SK-N-SH (cell line): Measurements from ENCODE around the gene BMAL1.

Experiments
- CTCF ChIP-seq: fragments of 200-600 bp; sonication (generic); IDR thresholded peaks from 2 replicates; pipeline ENCODE4 v1.6.1; 2017; ENCODE audit warnings: antibody characterized with exemption, mild to moderate bottlenecking, moderate library complexity
- EZH2phosphoT487 ChIP-seq: fragments of 200-600 bp; sonication (generic); IDR thresholded peaks from 2 replicates; pipeline ENCODE4 v1.6.1; 2017; ENCODE audit warnings: low read depth, mixed run types, mild to moderate bottlenecking, antibody characterized with exemption, moderate library complexity, borderline replicate concordance
- GABPA ChIP-seq: IDR thresholded peaks from 2 replicates; pipeline ENCODE4 v1.4.0; 2012; ENCODE audit warnings: low read depth, mild to moderate bottlenecking
- RCOR1 ChIP-seq: fragments of 150-350 bp; IDR thresholded peaks from 2 replicates; pipeline ENCODE4 v1.6.1; 2017; ENCODE audit warnings: antibody characterized with exemption, low read length
- RFX5 ChIP-seq: IDR thresholded peaks from 2 replicates; pipeline ENCODE4 v1.6.1; 2012; ENCODE audit warnings: mild to moderate bottlenecking, improper control_type of control experiment, low read length

- TF ChIP-seq EZH2phosphoT487 = no peak
- TF ChIP-seq RCOR1 = no peak
- no peak for TF ChIP-seq RFX5
- TF ChIP-seq CTCF = no peak
- TF ChIP-seq GABPA = no peak
Measured at GRCh38 chr11:13321431-13321830, 43.8 kb downstream of the BMAL1 start.
